ENCODE measurements around the gene PHB1. TPM values are rescaled to one million over a fixed set of nuclear protein-coding genes. Genes with fewer than 3 reads are reported as not detected.
A peak's percentile ranks its signal among the peaks of the same experiment; 100 is the strongest.

The PHB1 gene
- total RNA-seq, 4 donors from 2014 or later, result 63.8 to 92.5 (median 86.4) TPM

- peaks cover 21% of the 10 kb centered on the region for H3K4me1 ChIP-seq
- H3K9me3 ChIP-seq, result no peaks in the 10 kb centered on the region
- DNase-seq (ENCODE audit: low spot score in 2 of 2), result peak in 1 of 2 donors; percentile 55
- WGBS, result 75% methylated on average over 1 of the region's 1 CpG
- no peaks in the 10 kb centered on the region for H3K36me3 ChIP-seq
- TF ChIP-seq POLR2AphosphoS5 (IDR thresholded peaks at IDR 0.05), result no peak
- TF ChIP-seq CTCF (IDR thresholded peaks at IDR 0.05), result no peak
- TF ChIP-seq EP300 (IDR thresholded peaks at IDR 0.05), result no peak
- TF ChIP-seq POLR2A (IDR thresholded peaks at IDR 0.05), result no peak
- H3K4me3 ChIP-seq, result no peak overlapping the region
- H3K27ac ChIP-seq, result no peak overlapping the region
- peaks cover 43% of the 10 kb centered on the region for H3K27me3 ChIP-seq
Measured at GRCh38 chr17:49440581-49440980, 25.9 kb upstream of the PHB1 start.

- Histone ChIP-seq H3K27me3 (peaks cover 43% of the 10 kb centered on the region), H3K36me3 (no peaks in the 10 kb centered on the region), H3K27ac (no peak overlapping the region), H3K4me3 (no peak overlapping the region), H3K9me3 (no peaks in the 10 kb centered on the region), H3K4me1 (peaks cover 26% of the 10 kb centered on the region)
- TF ChIP-seq EP300 (IDR thresholded peaks at IDR 0.05) (no peak), POLR2AphosphoS5 (IDR thresholded peaks at IDR 0.05) (no peak), CTCF (IDR thresholded peaks at IDR 0.05) (no peak), POLR2A (IDR thresholded peaks at IDR 0.05) (no peak)
- WGBS, result 34% methylated on average over 9 of the region's 9 CpGs
- DNase-seq (ENCODE audit: low spot score in 2 of 2), result peak in 1 of 2 donors; percentile 67
Measured at GRCh38 chr17:49439673-49440571, 25.2 kb upstream of the PHB1 start.

DNA sequence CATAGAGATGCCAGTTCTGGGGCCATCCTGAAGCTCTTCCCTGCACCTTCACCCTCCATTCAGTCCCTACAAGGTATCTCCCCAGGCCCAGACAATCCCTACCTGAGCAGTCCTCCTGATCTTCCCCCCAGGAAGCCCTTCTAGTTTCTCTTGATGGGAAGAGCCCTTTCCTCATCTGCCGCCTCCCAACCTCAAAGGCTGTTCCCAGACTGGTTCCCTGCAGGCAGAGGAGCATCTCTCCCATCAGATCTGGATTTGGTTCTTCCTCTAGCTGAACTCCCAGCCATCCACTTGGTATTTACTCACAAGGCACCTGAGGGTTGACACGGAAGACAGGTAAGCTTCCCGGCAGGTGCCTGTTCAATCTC is 24.6 kb upstream of the PHB1 start:
- H3K27me3 ChIP-seq, result peaks cover 41% of the 10 kb centered on the region

DNA sequence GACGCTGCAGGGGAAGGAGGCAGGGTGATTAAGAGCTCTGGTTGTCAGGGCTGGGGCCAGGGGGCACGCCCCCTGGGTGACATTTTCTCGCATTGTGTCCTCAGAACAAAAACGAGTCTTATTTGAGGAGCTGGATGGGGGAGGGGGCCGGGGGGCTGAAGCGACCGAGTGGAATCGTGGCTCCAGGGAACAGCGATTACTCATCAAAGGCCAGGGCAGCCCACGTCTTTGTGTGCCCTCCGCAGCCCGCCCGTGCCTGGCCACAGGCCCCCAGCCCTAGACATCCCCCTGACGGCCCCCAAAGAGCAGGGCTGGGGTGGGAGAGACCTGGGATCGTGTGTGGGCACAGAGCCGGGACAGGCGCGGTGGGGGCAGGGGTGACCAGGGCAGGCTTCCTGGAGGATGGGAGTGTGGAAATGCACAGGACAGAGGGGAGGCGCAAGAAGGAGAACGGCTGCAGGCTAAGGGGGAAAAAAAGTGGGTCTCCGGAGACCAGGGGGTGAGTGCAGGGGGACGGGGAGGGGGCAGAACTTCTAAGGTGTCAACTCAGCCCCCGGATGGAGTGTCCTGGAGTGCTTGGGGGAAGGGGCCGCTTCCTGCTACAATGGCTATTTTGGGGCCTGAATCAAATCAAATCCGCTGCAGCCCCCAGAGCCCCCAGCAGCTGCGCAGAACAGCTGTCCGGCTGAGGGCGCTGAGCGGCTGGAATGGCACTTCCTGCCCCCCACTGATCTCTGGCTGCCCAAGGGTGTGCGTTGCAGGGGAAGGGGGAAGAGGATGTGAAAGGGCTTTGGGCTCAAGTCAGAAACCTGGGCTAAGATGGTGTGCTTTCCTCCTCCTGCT is 24.0 kb upstream of the PHB1 start:
- no peaks in the 10 kb centered on the region for H3K9me3 ChIP-seq
- no peak overlapping the region for H3K4me3 ChIP-seq
- H3K27me3 ChIP-seq, result peaks cover 41% of the 10 kb centered on the region
- H3K27ac ChIP-seq, result no peak overlapping the region
- H3K4me1 ChIP-seq, result peaks cover 22% of the 10 kb centered on the region
- WGBS, result 59% methylated on average over 27 of the region's 30 CpGs
- TF ChIP-seq CTCF (IDR thresholded peaks at IDR 0.05) (no peak), EP300 (IDR thresholded peaks at IDR 0.05) (no peak), POLR2A (IDR thresholded peaks at IDR 0.05) (no peak), POLR2AphosphoS5 (IDR thresholded peaks at IDR 0.05) (no peak)
- no peaks in the 10 kb centered on the region for H3K36me3 ChIP-seq
- peak in 1 of 2 donors; percentile 76 for DNase-seq (ENCODE audit: low spot score in 2 of 2)

More for the DNA sequence above, 24.6 kb upstream of the PHB1 start:
- no peaks in the 10 kb centered on the region for H3K9me3 ChIP-seq
- H3K27ac ChIP-seq, result no peak overlapping the region
- peaks cover 26% of the 10 kb centered on the region for H3K4me1 ChIP-seq
- no peak overlapping the region for H3K4me3 ChIP-seq
- peak in 1 of 2 donors; percentile 40 for DNase-seq (ENCODE audit: low spot score in 2 of 2)
- no peaks in the 10 kb centered on the region for H3K36me3 ChIP-seq
- WGBS, result 54% methylated on average over 3 of the region's 3 CpGs
- no peak for TF ChIP-seq EP300 (IDR thresholded peaks at IDR 0.05)
- no peak for TF ChIP-seq POLR2A (IDR thresholded peaks at IDR 0.05)
- no peak for TF ChIP-seq POLR2AphosphoS5 (IDR thresholded peaks at IDR 0.05)
- TF ChIP-seq CTCF (IDR thresholded peaks at IDR 0.05), result no peak
